H1 (cell line): ENCODE data around the gene CAPN2. TPM values are rescaled to one million over a fixed set of nuclear protein-coding genes. Genes with fewer than 3 reads are reported as not detected.

Experiments
- CTCF ChIA-PET: fragments of 300-600 bp; sonication (Branson Sonifier 250); formaldehyde crosslinking; loops from one replicate; lab custom pipeline; 2021; ENCODE audit not compliant: partially characterized antibody; lab: Charles Lee
- POLR2A ChIA-PET: fragments of 300-600 bp; sonication (Branson Sonifier 250); formaldehyde crosslinking; loops from one replicate; lab custom pipeline; 2021; ENCODE audit warnings: inconsistent platforms; ENCODE audit not compliant: partially characterized antibody; lab: Charles Lee
- DNase-seq, 2 experiments: peaks; one replicate each; pipeline versions ENCODE4 v3.0.0 to v3.0.0-alpha.2; 2010 to 2022; ENCODE audit warnings: low spot score in 2 of 2, low read depth in 1 of 2, mixed read lengths in 1 of 2
- FAIRE-seq: peaks from 2 replicates; lab custom pipeline; 2011; peaks lifted over from hg19 to GRCh38; lab: Jason Lieb, UNC
- H2AFZ ChIP-seq: 2 replicates; pipeline ENCODE4 v1.8.1; 2012; ENCODE audit warnings: low read length, inconsistent platforms
- H2AK5ac ChIP-seq: 2 replicates; pipeline ENCODE4 v1.6.1; 2013; ENCODE audit warnings: low read depth, low read length
- H2BK120ac ChIP-seq: replicated peaks from 2 replicates; pipeline ENCODE3; 2013; ENCODE audit warnings: low read depth, low read length, inconsistent platforms
- H2BK12ac ChIP-seq: 2 replicates; pipeline ENCODE4 v1.6.1; 2013; ENCODE audit warnings: low read depth, low read length
- H2BK15ac ChIP-seq: 2 replicates; pipeline ENCODE4 v1.6.1; 2013; ENCODE audit warnings: low read length
- H2BK20ac ChIP-seq: 2 replicates; pipeline ENCODE4 v1.6.1; 2013; ENCODE audit warnings: low read length
- H2BK5ac ChIP-seq: 2 replicates; pipeline ENCODE4 v1.6.1; 2013; ENCODE audit warnings: low read depth, low read length
- H3K14ac ChIP-seq: 2 replicates; pipeline ENCODE4 v1.6.1; 2013; ENCODE audit warnings: inconsistent platforms; ENCODE audit not compliant: insufficient read length
- H3K18ac ChIP-seq: 2 replicates; pipeline ENCODE4 v1.6.1; 2013; ENCODE audit warnings: low read length; ENCODE audit errors: extremely low read depth
- H3K23ac ChIP-seq: 2 replicates; pipeline ENCODE4 v1.6.1; 2013; ENCODE audit warnings: inconsistent platforms; ENCODE audit not compliant: insufficient read length
- H3K23me2 ChIP-seq: 2 replicates; pipeline ENCODE4 v1.6.1; 2013; ENCODE audit warnings: low read depth, low read length
- H3K27ac ChIP-seq: 2 replicates; pipeline ENCODE4 v1.6.1; 2011; ENCODE audit warnings: low read depth, low read length, inconsistent platforms
- H3K27me3 ChIP-seq, 4 experiments: replicated peaks in 1 of 4; 1 replicate in 1 of 4; 2 replicates in 3 of 4; pipeline versions ENCODE4 v1.6.1 to v1.8.1; 2011 to 2013; ENCODE audit warnings: low read length in 3 of 4, mild to moderate bottlenecking in 3 of 4, inconsistent platforms in 2 of 4, mixed read lengths in 2 of 4, moderate library complexity in 1 of 4; ENCODE audit not compliant: control insufficient read depth in 3 of 4, insufficient read depth in 3 of 4; ENCODE audit errors: extremely low read depth in 1 of 4
- H3K36me3 ChIP-seq, 4 experiments: 2 replicates each; pipeline versions ENCODE4 v1.6.1 to v1.8.1; 2011 to 2013; ENCODE audit warnings: mild to moderate bottlenecking in 4 of 4, low read length in 3 of 4, moderate library complexity in 2 of 4, control low read depth in 1 of 4, inconsistent platforms in 1 of 4; ENCODE audit not compliant: insufficient read depth in 4 of 4, control insufficient read depth in 2 of 4
- H3K4ac ChIP-seq: replicated peaks from 2 replicates; pipeline ENCODE3; 2013; ENCODE audit warnings: low read length, low read depth, mixed read lengths, inconsistent platforms; ENCODE audit not compliant: insufficient read length
- H3K4me1 ChIP-seq, 4 experiments: replicated peaks in 1 of 4; 1 replicate in 1 of 4; 2 replicates in 3 of 4; pipeline versions ENCODE4 v1.6.1 to v1.8.1; 2011 to 2013; ENCODE audit warnings: low read length in 3 of 4, inconsistent platforms in 2 of 4, mixed read lengths in 1 of 4; ENCODE audit not compliant: insufficient read depth in 4 of 4, control insufficient read depth in 3 of 4
- H3K4me2 ChIP-seq, 2 experiments: 2 replicates each; pipeline versions ENCODE4 v1.6.1 to v1.8.1; 2011 to 2013; ENCODE audit warnings: low read depth in 2 of 2, low read length in 2 of 2, control low read depth in 1 of 2, inconsistent platforms in 1 of 2, mild to moderate bottlenecking in 1 of 2; ENCODE audit not compliant: insufficient read depth in 1 of 2
- H3K4me3 ChIP-seq, 4 experiments: fragments of 200-600, 300-600 bp in 1 of 4; sonication (generic), shearing (Covaris generic), sonication (Bioruptor Twin) in 1 of 4; 2 replicates each; pipeline versions ENCODE4 v1.5.1 to v1.8.1; 2011 to 2016; ENCODE audit warnings: low read length in 4 of 4, low read depth in 3 of 4, control low read depth in 2 of 4, inconsistent platforms in 2 of 4, mild to moderate bottlenecking in 2 of 4, mixed read lengths in 1 of 4, moderate library complexity in 1 of 4; ENCODE audit not compliant: insufficient read depth in 2 of 4; ENCODE audit errors: extremely low read depth in 1 of 4
- H3K56ac ChIP-seq: replicated peaks from 2 replicates; pipeline ENCODE3; 2013; ENCODE audit warnings: low read depth, mild to moderate bottlenecking, mixed read lengths, low read length, inconsistent platforms; ENCODE audit not compliant: insufficient read length
- H3K79me1 ChIP-seq: 2 replicates; pipeline ENCODE4 v1.6.1; 2013; ENCODE audit warnings: low read depth, low read length, control low read depth
- H3K79me2 ChIP-seq, 2 experiments: 2 replicates each; pipeline versions ENCODE4 v1.6.1 to v1.8.1; 2012 to 2013; ENCODE audit warnings: low read length in 2 of 2, mild to moderate bottlenecking in 2 of 2, inconsistent platforms in 1 of 2; ENCODE audit not compliant: insufficient read depth in 2 of 2, control insufficient read depth in 1 of 2
- H3K9ac ChIP-seq, 4 experiments: replicated peaks in 1 of 4; 1 replicate in 1 of 4; 2 replicates in 3 of 4; pipeline versions ENCODE4 v1.6.1 to v1.8.1; 2011 to 2013; ENCODE audit warnings: low read depth in 3 of 4, low read length in 3 of 4, control low read depth in 2 of 4, mild to moderate bottlenecking in 2 of 4, moderate library complexity in 2 of 4, inconsistent platforms in 1 of 4; ENCODE audit errors: extremely low read depth in 1 of 4
- H3K9me3 ChIP-seq, 2 experiments: 2 replicates each; pipeline versions ENCODE4 v1.6.1 to v1.8.1; 2012 to 2013; ENCODE audit warnings: mild to moderate bottlenecking in 2 of 2, moderate library complexity in 2 of 2, control low read depth in 1 of 2, inconsistent platforms in 1 of 2, low read depth in 1 of 2, low read length in 1 of 2, mixed read lengths in 1 of 2; ENCODE audit not compliant: insufficient read depth in 2 of 2
- H4K20me1 ChIP-seq, 2 experiments: replicated peaks in 1 of 2; 2 replicates each; pipeline versions ENCODE3 to v1.8.1; 2011 to 2013; ENCODE audit warnings: inconsistent platforms in 2 of 2, low read length in 2 of 2, mild to moderate bottlenecking in 1 of 2; ENCODE audit not compliant: insufficient read depth in 2 of 2, control insufficient read depth in 1 of 2
- H4K5ac ChIP-seq: 2 replicates; pipeline ENCODE4 v1.6.1; 2013; ENCODE audit warnings: low read length, low read depth, mixed read lengths, inconsistent platforms; ENCODE audit not compliant: insufficient read length
- H4K8ac ChIP-seq: 2 replicates; pipeline ENCODE4 v1.8.0; 2013; ENCODE audit warnings: mild to moderate bottlenecking, moderate library complexity, low read length, inconsistent platforms; ENCODE audit not compliant: insufficient read depth; ENCODE audit errors: extremely low read depth
- H4K91ac ChIP-seq: replicated peaks from 2 replicates; pipeline ENCODE3; 2013; ENCODE audit warnings: low read length, mixed read lengths, inconsistent platforms; ENCODE audit not compliant: insufficient read length
- CHD1 ChIP-seq: IDR thresholded peaks from 2 replicates; pipeline ENCODE4 v1.6.1; 2012; ENCODE audit warnings: low read depth, low read length, improper control_type of control experiment
- CHD2 ChIP-seq: IDR thresholded peaks from 2 replicates; pipeline ENCODE4 v1.6.1; 2012; ENCODE audit warnings: low read length, improper control_type of control experiment
- CTBP2 ChIP-seq: IDR thresholded peaks from 2 replicates; pipeline ENCODE4 v1.7.0; 2011; ENCODE audit warnings: borderline replicate concordance, mild to moderate bottlenecking, moderate library complexity, mixed read lengths, low read length; ENCODE audit not compliant: insufficient read depth, insufficient read length
- E2F6 ChIP-seq: IDR thresholded peaks from 2 replicates; pipeline ENCODE4 v1.6.1; 2012; ENCODE audit warnings: inconsistent platforms
- EGR1 ChIP-seq: IDR thresholded peaks from 2 replicates; pipeline ENCODE4 v1.6.1; 2011; ENCODE audit warnings: low read depth, low read length, borderline replicate concordance
- HDAC2 ChIP-seq, 2 experiments: fragments of 300-600 bp in 1 of 2; sonication (generic) in 1 of 2; IDR thresholded peaks; 2 replicates each; pipeline ENCODE4 v1.6.1; 2011 to 2012; ENCODE audit warnings: low read depth in 2 of 2, low read length in 2 of 2, mild to moderate bottlenecking in 2 of 2, moderate library complexity in 2 of 2, borderline replicate concordance in 1 of 2, inconsistent platforms in 1 of 2
- NRF1 ChIP-seq: IDR thresholded peaks from 2 replicates; pipeline ENCODE4 v1.6.1; 2011; ENCODE audit warnings: mild to moderate bottlenecking, low read depth, low read length, improper control_type of control experiment
- POLR2A ChIP-seq, 2 experiments: IDR thresholded peaks; 1 replicate in 1 of 2; 2 replicates in 1 of 2; pipeline ENCODE4 v1.6.1; 2011; ENCODE audit warnings: low read depth in 2 of 2, low read length in 2 of 2, mild to moderate bottlenecking in 2 of 2; ENCODE audit errors: control extremely low read depth in 1 of 2
- SP1 ChIP-seq: IDR thresholded peaks from 2 replicates; pipeline ENCODE4 v1.6.1; 2011; ENCODE audit warnings: low read depth, low read length
- SP4 ChIP-seq: IDR thresholded peaks from 2 replicates; pipeline ENCODE4 v1.6.1; 2012; ENCODE audit warnings: low read length, inconsistent platforms
- TEAD4 ChIP-seq: IDR thresholded peaks from 2 replicates; pipeline ENCODE4 v1.6.1; 2012; ENCODE audit warnings: low read depth, low read length, inconsistent platforms, mixed read lengths
- USF2 ChIP-seq: IDR thresholded peaks from 2 replicates; pipeline ENCODE4 v1.6.1; 2011; ENCODE audit warnings: low read length, improper control_type of control experiment
- YY1 ChIP-seq: IDR thresholded peaks from 2 replicates; pipeline ENCODE4 v1.6.1; 2011; ENCODE audit warnings: low read depth, mild to moderate bottlenecking, low read length
- WGBS, 2 experiments: shearing (Covaris generic) in 1 of 2; methylation state at CpG; one replicate each; pipeline versions ENCODE4 v1.1.6 to v1.1.7; 2013 to 2015; ENCODE audit warnings: low lambda C conversion rate in 2 of 2, mixed read lengths in 2 of 2, inconsistent platforms in 1 of 2, low coverage in 1 of 2, missing lambda C conversion rate in 1 of 2; ENCODE audit not compliant: insufficient replicate concordance in 2 of 2, insufficient coverage in 1 of 2, insufficient read length in 1 of 2; ENCODE audit errors: extremely low coverage in 1 of 2, missing lambda C conversion rate in 1 of 2; 5-methylcytosine and 5-hydroxymethylcytosine counted together
- polyA plus RNA-seq, 7 experiments: library from polyadenylated mRNA; depleted of rRNA in 3 of 7; stranded (reverse) in 5 of 7; unstranded in 2 of 7; fragments of >200 nt in 5 of 7; fragments of 200-250 nt in 2 of 7; gene quantifications; 1 replicate in 5 of 7; 2 replicates in 1 of 7; 4 replicates in 1 of 7; pipeline versions ENCODE4 v1.2.1 to v1.2.3, GENCODE V29; 2011 to 2013; ENCODE audit warnings: missing spikeins in 2 of 7, mixed read lengths in 2 of 7
- total RNA-seq: library from RNA; stranded (reverse); fragmentation: NEBNext Ultra II Directional; extraction: Animal tissue kit (Norgen Biotek cat#: 25700); gene quantifications from 2 replicates; pipeline ENCODE4 v1.2.1, GENCODE V29; 2021

CAPN2 gene
- total and polyA plus RNA-seq, 2 of the 8 experiments (the other 6 are each of a cell fraction or from before 2014, with no cell fraction given), result 9.2 to 10.3 TPM

DNA sequence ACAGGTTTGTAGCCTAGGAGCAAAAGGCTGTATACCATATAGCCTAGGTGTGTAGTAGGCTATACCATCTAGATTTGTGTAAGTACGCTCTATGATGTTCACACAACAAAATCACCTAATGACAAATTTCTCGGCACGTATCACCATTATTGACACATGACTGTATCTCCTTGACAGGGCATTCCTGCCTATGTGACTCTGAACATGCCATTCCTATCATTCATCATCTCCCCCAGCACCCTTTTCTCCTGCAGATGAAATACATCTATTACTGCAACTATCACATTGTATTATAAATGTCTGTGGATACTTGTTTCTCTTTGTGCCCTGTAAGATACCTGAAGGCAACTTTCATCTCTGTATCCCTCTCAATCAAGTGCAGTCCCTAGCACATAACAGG is 103.5 kb downstream of the CAPN2 start:
- no peak overlapping the region for H4K5ac ChIP-seq
- H3K4me1 ChIP-seq, result no peaks in the 10 kb centered on the region
- peaks cover 2 to 36% (median 14%) of the 10 kb centered on the region in 4 experiments; a peak in 6 of 8 replicates for H3K36me3 ChIP-seq
- H2AK5ac ChIP-seq, result no peak overlapping the region
- H3K18ac ChIP-seq, result no peak overlapping the region
- H3K56ac ChIP-seq, result no peak overlapping the region
- WGBS, 2 experiments, result 96% methylated on average over 3 of the region's 3 CpGs; no CpG with 5 or more reads in 1 of the 2 experiments
- H4K91ac ChIP-seq, result no peak overlapping the region
- no peak overlapping the region for H2BK5ac ChIP-seq
- H3K4me3 ChIP-seq, result no peak overlapping the region
- no peaks in the 10 kb centered on the region for H3K27me3 ChIP-seq
- no peaks in the 10 kb centered on the region for H3K9me3 ChIP-seq
- no peak overlapping the region for H2BK12ac ChIP-seq
- no peak overlapping the region for H4K8ac ChIP-seq
- H3K4me2 ChIP-seq, result no peak overlapping the region
- no peak overlapping the region for H2BK20ac ChIP-seq
- H3K27ac ChIP-seq, result no peak overlapping the region
- no peaks in the 10 kb centered on the region for H3K23me2 ChIP-seq
- H3K14ac ChIP-seq, result no peak overlapping the region
- H3K23ac ChIP-seq, result no peak overlapping the region
- ChIA-PET CTCF (no interaction called here), POLR2A (no interaction called here)
- peaks cover 2% of the 10 kb centered on the region; the same call in 1 of the 2 replicates for H3K79me1 ChIP-seq
- H2BK15ac ChIP-seq, result no peak overlapping the region
- DNase-seq (no peak), FAIRE-seq (no peak)
- H3K9ac ChIP-seq, result no peak overlapping the region
- no peak overlapping the region for H2AFZ ChIP-seq
- peaks cover 2 to 3% of the 10 kb centered on the region in 2 experiments for H4K20me1 ChIP-seq
- H3K79me2 ChIP-seq, result peaks cover under 1 to 27% of the 10 kb centered on the region in 2 experiments; a peak in 3 of 4 replicates
- no peak overlapping the region for H3K4ac ChIP-seq
- H2BK120ac ChIP-seq, result no peak overlapping the region
- TF ChIP-seq HDAC2 (IDR thresholded peaks at IDR 0.05; ENCODE audit: borderline replicate concordance in 1 of 2, low read depth in 2 of 2, low read length in 2 of 2) (no peak), SP4 (no peak), YY1 (no peak), USF2 (no peak), CHD1 (no peak), CTBP2 (no peak), CHD2 (no peak), TEAD4 (no peak), EGR1 (no peak), SP1 (no peak), NRF1 (no peak), E2F6 (no peak), POLR2A (IDR thresholded peaks at IDR 0.05; ENCODE audit: control extremely low read depth in 1 of 2, low read depth in 2 of 2, low read length in 2 of 2) (no peak)
